GM19193 (cell line): ENCODE results near the gene PLBD2.

ENCODE experiments used
- POLR2A ChIP-seq: IDR thresholded peaks from 4 replicates; pipeline ENCODE4 v1.6.1; 2011; ENCODE audit not compliant: insufficient read depth, insufficient read length; ENCODE audit errors: extremely low read depth

Gene PLBD2

GRCh38 chr12:113329791-113330417 is 28.5 kb upstream of the PLBD2 start:
- TF ChIP-seq POLR2A, result no peak

- TF ChIP-seq POLR2A, result no peak
These were observed 27.9 kb upstream of the PLBD2 start for GRCh38 chr12:113330505-113330904.

- TF ChIP-seq POLR2A, result no peak
These were observed 25.5 kb upstream of the PLBD2 start for GRCh38 chr12:113332688-113333417.

- no peak for TF ChIP-seq POLR2A
These were observed 25.0 kb upstream of the PLBD2 start for GRCh38 chr12:113333418-113333750.

- no peak for TF ChIP-seq POLR2A
These were observed 24.3 kb upstream of the PLBD2 start for GRCh38 chr12:113333877-113334785.

- TF ChIP-seq POLR2A, result peak; percentile 78
These were observed 23.4 kb upstream of the PLBD2 start, which contains the start of gene SLC8B1 for GRCh38 chr12:113334786-113335539. TSS of gene SLC8B1 (minus strand) at chr12:113335109. CDS start at chr12:113332878, 2,231 bp downstream.

- TF ChIP-seq POLR2A, result no peak
These were observed 18.8 kb upstream of the PLBD2 start for GRCh38 chr12:113339540-113339939.

GRCh38 chr12:113340061-113340460 is 18.3 kb upstream of the PLBD2 start:
- TF ChIP-seq POLR2A, result no peak

GRCh38 chr12:113341535-113341934 is 16.9 kb upstream of the PLBD2 start:
- TF ChIP-seq POLR2A, result no peak

- TF ChIP-seq POLR2A, result no peak
These were observed 13.1 kb upstream of the PLBD2 start for GRCh38 chr12:113345318-113345717.

- TF ChIP-seq POLR2A, result no peak
These were observed 12.0 kb upstream of the PLBD2 start for GRCh38 chr12:113346353-113346752.

- no peak for TF ChIP-seq POLR2A
These were observed 11.3 kb upstream of the PLBD2 start for GRCh38 chr12:113347107-113347506.

GRCh38 chr12:113347892-113348291 is 10.5 kb upstream of the PLBD2 start:
- no peak for TF ChIP-seq POLR2A

GRCh38 chr12:113348849-113349536 is 9.4 kb upstream of the PLBD2 start:
- no peak for TF ChIP-seq POLR2A
